Cardiac muscle cell (in vitro differentiated cells and primary cell): ENCODE results near the gene EIF1AD. TPM values are rescaled to one million over a fixed set of nuclear protein-coding genes. Genes with fewer than 3 reads are reported as not detected.

Experiments
- DNase-seq, 2 donors: peaks; one replicate each; pipeline versions ENCODE4 v3.0.0 to v3.0.0-alpha.2; 2010 to 2017; ENCODE audit warnings: low read depth in 1 of 2, low spot score in 1 of 2
- H3K27ac ChIP-seq: fragments of 200-600 bp; sonication (generic); 2 replicates; pipeline ENCODE4 v1.5.1; 2016
- H3K27me3 ChIP-seq: fragments of 200-600 bp; sonication (generic); 2 replicates; pipeline ENCODE4 v1.6.0; 2016; ENCODE audit warnings: control low read depth
- H3K36me3 ChIP-seq: fragments of 200-600 bp; sonication (generic); 2 replicates; pipeline ENCODE4 v1.5.1; 2016; ENCODE audit warnings: control low read depth
- H3K4me1 ChIP-seq: fragments of 200-600 bp; sonication (generic); 2 replicates; pipeline ENCODE4 v1.8.1; 2017; ENCODE audit warnings: low read depth, mild to moderate bottlenecking, mixed run types
- H3K4me3 ChIP-seq: fragments of 200-600 bp; sonication (generic); 2 replicates; pipeline ENCODE4 v1.5.1; 2016; ENCODE audit warnings: mild to moderate bottlenecking
- H3K9me3 ChIP-seq: fragments of 200-600 bp; sonication (generic); 2 replicates; pipeline ENCODE4 v1.5.1; 2017; ENCODE audit warnings: low read depth, mild to moderate bottlenecking, control low read depth
- CTCF ChIP-seq: IDR thresholded peaks from 2 replicates; pipeline ENCODE4 v1.5.1; 2012; ENCODE audit warnings: low read depth, mild to moderate bottlenecking, low read length
- polyA plus RNA-seq: library from polyadenylated mRNA; unstranded; fragments of >200 nt; fragmentation: Nextera tagmentation; extraction: Ambion mirVana; gene quantifications from 2 replicates; pipeline ENCODE4 v1.2.1, GENCODE V29; 2016
- total RNA-seq: library from RNA; depleted of rRNA; stranded (reverse); fragments of >200 nt; gene quantifications from 2 replicates; pipeline ENCODE4 v1.2.3, GENCODE V29; 2016

The EIF1AD gene
- total and polyA plus RNA-seq, 2 experiments from 2014 or later = 24.6 to 36.8 TPM

GRCh38 chr11:65977621-65978390 is 24.2 kb downstream of the EIF1AD start:
- H3K4me3 ChIP-seq = no peak overlapping the region
- TF ChIP-seq CTCF = no peak
- no peaks in the 10 kb centered on the region for H3K4me1 ChIP-seq
- H3K27me3 ChIP-seq = no peaks in the 10 kb centered on the region
- H3K9me3 ChIP-seq = no peaks in the 10 kb centered on the region
- peaks cover 26% of the 10 kb centered on the region for H3K36me3 ChIP-seq
- H3K27ac ChIP-seq = no peak overlapping the region
- no peak for DNase-seq

- Histone ChIP-seq H3K27me3 (no peaks in the 10 kb centered on the region), H3K9me3 (no peaks in the 10 kb centered on the region), H3K4me3 (no peak overlapping the region), H3K27ac (no peak overlapping the region), H3K4me1 (no peaks in the 10 kb centered on the region), H3K36me3 (peaks cover 26% of the 10 kb centered on the region)
- DNase-seq = no peak
- TF ChIP-seq CTCF = no peak
Observed at GRCh38 chr11:65976216-65977176, 25.5 kb downstream of the EIF1AD start.

- Histone ChIP-seq H3K27me3 (no peaks in the 10 kb centered on the region), H3K4me3 (no peak overlapping the region), H3K4me1 (no peaks in the 10 kb centered on the region), H3K36me3 (peaks cover 26% of the 10 kb centered on the region), H3K9me3 (no peaks in the 10 kb centered on the region), H3K27ac (no peak overlapping the region)
- DNase-seq = no peak
- TF ChIP-seq CTCF = no peak
Observed at GRCh38 chr11:65975771-65976170, 26.2 kb downstream of the EIF1AD start.

GRCh38 chr11:65973439-65974110 is 28.4 kb downstream of the EIF1AD start:
- Histone ChIP-seq H3K27me3 (no peaks in the 10 kb centered on the region), H3K9me3 (no peaks in the 10 kb centered on the region), H3K4me1 (no peaks in the 10 kb centered on the region), H3K27ac (no peak overlapping the region), H3K4me3 (no peak overlapping the region), H3K36me3 (peaks cover 18% of the 10 kb centered on the region)
- DNase-seq = no peak
- no peak for TF ChIP-seq CTCF

GRCh38 chr11:65972116-65972515 is 29.8 kb downstream of the EIF1AD start:
- H3K4me1 ChIP-seq = no peaks in the 10 kb centered on the region
- no peaks in the 10 kb centered on the region for H3K9me3 ChIP-seq
- H3K36me3 ChIP-seq = peaks cover 16% of the 10 kb centered on the region

More at GRCh38 chr11:65972116-65972515, 29.8 kb downstream of the EIF1AD start:
- no peak overlapping the region for H3K27ac ChIP-seq
- no peaks in the 10 kb centered on the region for H3K27me3 ChIP-seq
- no peak for TF ChIP-seq CTCF
- no peak overlapping the region for H3K4me3 ChIP-seq
- DNase-seq = no peak
